MM.1S (cell line): ENCODE measurements around the gene TMEM69.
"Not testable (repeated sequence)": the region's sequence is repeated elsewhere in the genome, so short reads cannot be mapped to it uniquely, and the experiment has no call there.

Experiments
- DNase-seq: peaks from one replicate; pipeline ENCODE4 v3.0.0-alpha.2; 2015
- H2AFZ ChIP-seq: fragments of 300-600 bp; sonication (generic); 2 replicates; pipeline ENCODE4 v1.6.0; 2016; ENCODE audit warnings: antibody characterized with exemption, low read length
- H3F3A ChIP-seq: fragments of 300-600 bp; sonication (generic); 2 replicates; pipeline ENCODE4 v1.6.1; 2016; ENCODE audit warnings: mild to moderate bottlenecking, antibody characterized with exemption, low read length, moderate library complexity, mixed read lengths; ENCODE audit not compliant: insufficient read depth
- H3K27ac ChIP-seq: fragments of 300-600 bp; sonication (generic); 2 replicates; pipeline ENCODE4 v1.5.1; 2016; ENCODE audit warnings: mild to moderate bottlenecking, low read length
- H3K27me3 ChIP-seq: fragments of 300-600 bp; sonication (generic); replicated peaks from 2 replicates; pipeline ENCODE4 v1.6.0; 2016; ENCODE audit warnings: low read length; ENCODE audit not compliant: insufficient read depth
- H3K36me3 ChIP-seq: fragments of 300-600 bp; sonication (generic); replicated peaks from 2 replicates; pipeline ENCODE4 v1.6.1; 2016; ENCODE audit warnings: mild to moderate bottlenecking, low read length, mixed read lengths; ENCODE audit not compliant: insufficient read depth
- H3K4me1 ChIP-seq: fragments of 300-600 bp; sonication (generic); 2 replicates; pipeline ENCODE4 v1.6.1; 2016; ENCODE audit warnings: low read length, mixed read lengths
- H3K4me2 ChIP-seq: fragments of 300-600 bp; sonication (generic); 2 replicates; pipeline ENCODE4 v1.6.0; 2016; ENCODE audit warnings: low read depth, low read length
- H3K4me3 ChIP-seq: fragments of 300-600 bp; sonication (generic); 2 replicates; pipeline ENCODE4 v1.5.1; 2016; ENCODE audit warnings: low read length, mixed read lengths
- H3K79me2 ChIP-seq: fragments of 300-600 bp; sonication (generic); 2 replicates; pipeline ENCODE4 v1.6.1; 2016; ENCODE audit warnings: mixed run types, low read length, mixed read lengths
- H3K9ac ChIP-seq: fragments of 300-600 bp; sonication (generic); 2 replicates; pipeline ENCODE4 v1.6.1; 2016; ENCODE audit warnings: low read length, mixed read lengths
- H3K9me2 ChIP-seq: fragments of 300-600 bp; sonication (generic); replicated peaks from 2 replicates; pipeline ENCODE4 v1.6.1; 2016; ENCODE audit warnings: mild to moderate bottlenecking, low read length, mixed read lengths; ENCODE audit not compliant: insufficient read depth
- H3K9me3 ChIP-seq: fragments of 300-600 bp; sonication (generic); replicated peaks from 2 replicates; pipeline ENCODE4 v1.6.1; 2016; ENCODE audit warnings: mild to moderate bottlenecking, low read length, mixed read lengths; ENCODE audit not compliant: insufficient read depth
- H4K20me1 ChIP-seq: fragments of 300-600 bp; sonication (generic); 2 replicates; pipeline ENCODE4 v1.6.1; 2016; ENCODE audit warnings: mild to moderate bottlenecking, low read length, moderate library complexity, mixed read lengths; ENCODE audit not compliant: insufficient read depth
- CTCF ChIP-seq: fragments of 300-600 bp; sonication (generic); IDR thresholded peaks from 2 replicates; pipeline ENCODE4 v1.5.1; 2016; ENCODE audit warnings: antibody characterized with exemption, low read length, mixed read lengths
- EZH2 ChIP-seq: fragments of 300-600 bp; sonication (generic); optimal IDR thresholded peaks from 2 replicates; pipeline ENCODE3; 2017; ENCODE audit warnings: low read depth, mild to moderate bottlenecking, antibody characterized with exemption, low read length, mixed read lengths
- EZH2phosphoT487 ChIP-seq: fragments of 300-600 bp; sonication (generic); IDR thresholded peaks from 2 replicates; pipeline ENCODE4 v1.6.1; 2018; ENCODE audit warnings: antibody characterized with exemption, low read length

Gene TMEM69

GRCh38 chr1:45673956-45674355 lies 14.0 kb upstream of the TMEM69 start:
- no peaks in the 10 kb centered on the region for H3K4me1 ChIP-seq
- H2AFZ ChIP-seq = no peak overlapping the region
- DNase-seq = no peak
- peaks cover 28% of the 10 kb centered on the region for H4K20me1 ChIP-seq
- H3K4me3 ChIP-seq = no peak overlapping the region
- no peak overlapping the region for H3K27ac ChIP-seq
- no peaks in the 10 kb centered on the region for H3K9me3 ChIP-seq
- H3K36me3 ChIP-seq = no peaks in the 10 kb centered on the region
- H3K4me2 ChIP-seq = no peak overlapping the region
- peaks cover 96% of the 10 kb centered on the region for H3K79me2 ChIP-seq
- TF ChIP-seq CTCF (no peak), EZH2 (no peak), EZH2phosphoT487 (no peak)
- no peak overlapping the region for H3K9ac ChIP-seq
- H3F3A ChIP-seq = no peaks in the 10 kb centered on the region; the same call in 1 of the 2 replicates
- H3K9me2 ChIP-seq = no peaks in the 10 kb centered on the region
- H3K27me3 ChIP-seq = no peaks in the 10 kb centered on the region

- Histone ChIP-seq H3K36me3 (no peaks in the 10 kb centered on the region), H3K9me2 (no peaks in the 10 kb centered on the region), H3K27ac (no peak overlapping the region), H3K9me3 (no peaks in the 10 kb centered on the region), H3K27me3 (no peaks in the 10 kb centered on the region), H4K20me1 (peaks cover 28% of the 10 kb centered on the region), H3F3A (no peaks in the 10 kb centered on the region; the same call in 1 of the 2 replicates), H3K79me2 (peaks cover 96% of the 10 kb centered on the region), H3K9ac (no peak overlapping the region), H3K4me3 (no peak overlapping the region), H3K4me2 (no peak overlapping the region), H3K4me1 (peaks cover 5% of the 10 kb centered on the region; the same call in 1 of the 2 replicates), H2AFZ (no peak overlapping the region)
- TF ChIP-seq EZH2 = no peak
- DNase-seq = no peak
Measured at GRCh38 chr1:45674478-45674877, 13.5 kb upstream of the TMEM69 start.

DNA sequence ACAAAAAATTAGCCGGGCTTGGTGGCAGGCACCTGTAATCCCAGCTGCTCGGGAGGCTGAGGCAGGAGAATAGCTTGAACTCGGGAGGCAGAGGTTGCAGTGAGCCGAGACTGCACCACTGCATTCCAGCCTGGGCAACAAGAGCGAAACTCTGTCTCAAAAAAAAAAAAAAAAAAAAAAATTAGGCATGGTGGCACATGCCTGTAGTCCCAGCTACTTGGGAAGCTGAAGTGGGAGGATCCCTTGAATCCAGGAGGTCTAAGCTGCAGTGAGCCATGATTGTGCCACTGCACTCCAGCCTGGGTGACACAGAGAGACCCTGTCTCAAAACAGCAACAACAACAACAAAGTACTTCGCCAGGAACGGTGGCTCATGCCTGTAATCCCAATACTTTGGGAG lies 11.4 kb upstream of the TMEM69 start:
- H3K36me3 ChIP-seq, H3K9me3 ChIP-seq, H3K4me1 ChIP-seq, H3K9me2 ChIP-seq, H3K9ac ChIP-seq, H3K27ac ChIP-seq, H3K4me3 ChIP-seq, H3F3A ChIP-seq, H3K4me2 ChIP-seq, H2AFZ ChIP-seq, H3K27me3 ChIP-seq, DNase-seq: not testable (repeated sequence)
- Histone ChIP-seq H4K20me1 (peaks cover 35% of the 10 kb centered on the region), H3K79me2 (peaks cover 97% of the 10 kb centered on the region)

DNA sequence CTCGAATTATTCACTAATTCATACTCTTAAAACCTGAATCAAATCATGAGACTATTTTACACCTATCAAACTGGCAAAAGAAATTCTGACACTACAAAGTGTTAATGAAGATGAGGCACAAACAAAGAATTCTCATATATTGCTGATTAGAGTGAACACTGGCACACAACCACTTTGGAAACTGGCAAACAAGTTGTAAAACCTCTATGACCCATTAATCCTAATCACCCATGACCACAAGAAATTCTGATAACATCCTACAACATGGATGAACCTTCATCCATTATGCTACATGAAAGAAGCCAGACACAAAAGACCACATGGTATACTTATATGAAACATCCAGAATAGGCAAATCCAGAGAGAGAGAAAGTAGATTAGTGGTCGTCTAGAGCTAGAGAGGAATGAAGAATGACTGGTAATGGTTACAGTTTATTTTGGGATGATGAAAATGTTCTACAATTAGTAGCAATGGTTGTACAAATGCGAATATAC lies 10.2 kb upstream of the TMEM69 start:
- Histone ChIP-seq H2AFZ (no peak overlapping the region), H3K9ac (no peak overlapping the region), H3K4me2 (no peak overlapping the region), H3K36me3 (no peaks in the 10 kb centered on the region), H3K9me3 (no peaks in the 10 kb centered on the region), H3K4me1 (peaks cover 9% of the 10 kb centered on the region; the same call in 1 of the 2 replicates), H4K20me1 (peaks cover 38% of the 10 kb centered on the region), H3K79me2 (peaks cover 97% of the 10 kb centered on the region), H3K9me2 (no peaks in the 10 kb centered on the region), H3K27me3 (no peaks in the 10 kb centered on the region), H3K27ac (no peak overlapping the region), H3K4me3 (no peak overlapping the region), H3F3A (no peaks in the 10 kb centered on the region; the same call in 1 of the 2 replicates)
- no peak for DNase-seq
- TF ChIP-seq EZH2 (no peak), CTCF (no peak), EZH2phosphoT487 (no peak)
